GM19328 (cell line): ENCODE results near the gene ELF1.
"Not testable (repeated sequence)": the region's sequence is repeated elsewhere in the genome, so short reads cannot be mapped to it uniquely, and the experiment has no call there.

ENCODE experiments used
- ATAC-seq: cut with Tn5 transposase; IDR thresholded peaks from one replicate; pipeline ENCODE4 v1.9.1; 2021; ENCODE audit warnings: mild to moderate bottlenecking, moderate library complexity; ENCODE audit not compliant: unreplicated experiment

Gene ELF1

GRCh38 chr13:40983725-40984667 is 35.1 kb downstream of the ELF1 start:
- ATAC-seq: no peak

GRCh38 chr13:40983259-40983658 is 35.9 kb downstream of the ELF1 start:
- no peak for ATAC-seq

GRCh38 chr13:40982772-40983171 is 36.3 kb downstream of the ELF1 start:
- ATAC-seq: peak; percentile 42

GRCh38 chr13:40981949-40982348 is 37.2 kb downstream of the ELF1 start:
- no peak for ATAC-seq

- ATAC-seq: no peak
Measured at GRCh38 chr13:40981361-40981760, 37.8 kb downstream of the ELF1 start.

- ATAC-seq: no peak
Measured at GRCh38 chr13:40980461-40980860, 38.7 kb downstream of the ELF1 start.

- ATAC-seq: no peak
Measured at GRCh38 chr13:40979232-40979631, 39.9 kb downstream of the ELF1 start.

GRCh38 chr13:40978109-40978508 is 41.0 kb downstream of the ELF1 start:
- not testable (repeated sequence) for ATAC-seq

- no peak for ATAC-seq
Measured at GRCh38 chr13:40975441-40975840, 43.7 kb downstream of the ELF1 start.

- ATAC-seq: peak; percentile 78
Measured at GRCh38 chr13:40974460-40975407, 44.4 kb downstream of the ELF1 start.

- no peak for ATAC-seq
Measured at GRCh38 chr13:40973409-40973808, 45.7 kb downstream of the ELF1 start.

GRCh38 chr13:40971321-40971720 is 47.8 kb downstream of the ELF1 start:
- no peak for ATAC-seq

- no peak for ATAC-seq
Measured at GRCh38 chr13:40970803-40971202, 48.3 kb downstream of the ELF1 start.

- peak; percentile 47 for ATAC-seq
Measured at GRCh38 chr13:40969169-40969901, 49.8 kb downstream of the ELF1 start.

GRCh38 chr13:40968416-40969000 is 50.6 kb downstream of the ELF1 start:
- ATAC-seq: no peak

GRCh38 chr13:40966298-40966697 is 52.8 kb downstream of the ELF1 start:
- no peak for ATAC-seq

GRCh38 chr13:40963927-40964326 is 55.2 kb downstream of the ELF1 start:
- ATAC-seq: no peak

- no peak for ATAC-seq
Measured at GRCh38 chr13:40961826-40962225, 57.3 kb downstream of the ELF1 start.

GRCh38 chr13:40961214-40961613 is 57.9 kb downstream of the ELF1 start:
- no peak for ATAC-seq

GRCh38 chr13:40960716-40961115 is 58.4 kb downstream of the ELF1 start:
- ATAC-seq: no peak
